ENCODE measurements around the gene VTA1.
"Not testable (repeated sequence)": the region's sequence is repeated elsewhere in the genome, so short reads cannot be mapped to it uniquely, and the experiment has no call there.

VTA1 gene

DNA sequence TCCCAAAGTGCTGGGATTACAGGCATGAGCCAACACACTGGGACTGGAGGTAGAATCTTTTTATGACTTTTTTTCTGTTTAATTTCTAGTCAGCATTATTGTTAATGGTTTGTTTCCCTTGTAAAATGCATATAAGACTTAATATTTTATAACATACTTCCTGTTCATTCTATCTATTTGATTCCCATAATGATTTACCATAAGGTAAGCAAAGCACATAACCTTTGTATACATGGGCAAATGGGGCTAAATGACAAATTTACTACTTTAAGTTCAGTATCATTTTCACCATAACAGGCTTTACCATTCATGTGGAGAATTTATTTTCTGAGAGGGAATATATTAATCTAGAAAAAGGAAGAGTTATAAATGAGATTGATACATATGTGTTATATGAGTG lies 24.3 kb downstream of the VTA1 start:
- no peak overlapping the region for H3K4me3 ChIP-seq (ENCODE audit: low read depth, low read length)

DNA sequence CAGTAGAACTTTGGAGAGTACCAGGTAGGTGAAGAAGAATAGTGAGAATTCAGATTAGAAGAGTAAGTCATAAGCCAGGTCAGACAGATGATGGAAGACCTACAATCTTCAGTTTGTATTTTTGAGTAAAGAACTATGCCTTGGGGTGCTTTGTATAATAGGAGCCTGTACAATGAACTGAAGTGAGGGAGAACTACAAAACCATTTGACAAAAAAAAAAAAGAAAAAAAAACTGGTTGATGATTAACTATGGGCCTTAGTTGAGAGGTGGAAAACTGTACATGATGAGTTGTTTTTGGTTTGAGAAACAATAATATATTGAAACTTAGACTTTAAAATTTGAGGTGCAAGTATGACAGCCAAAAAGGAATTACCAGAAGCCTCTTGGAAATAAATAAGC lies 25.7 kb downstream of the VTA1 start:
- no peak overlapping the region for H3K4me3 ChIP-seq (ENCODE audit: low read depth, low read length)

DNA sequence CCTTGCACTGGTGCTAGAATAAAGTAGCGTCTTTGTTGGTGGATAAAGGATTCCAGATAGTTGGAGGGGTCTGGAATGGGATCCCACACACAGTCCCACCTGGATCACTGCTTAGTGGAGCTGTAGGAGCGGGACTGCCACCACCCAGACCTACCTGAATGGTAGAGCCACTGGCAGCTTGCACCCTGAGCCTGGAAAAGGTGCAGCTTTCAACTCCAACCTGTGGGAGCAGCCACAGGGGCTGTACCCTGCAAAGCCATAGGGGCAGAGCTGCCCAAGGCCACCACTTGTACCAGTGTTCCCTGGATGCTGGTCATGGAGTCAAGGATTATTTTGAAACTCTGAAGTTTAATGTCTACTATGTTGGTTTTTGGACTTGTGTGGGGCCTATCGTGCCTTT lies 26.9 kb downstream of the VTA1 start:
- H3K4me3 ChIP-seq (ENCODE audit: low read depth, low read length) = no peak overlapping the region

DNA sequence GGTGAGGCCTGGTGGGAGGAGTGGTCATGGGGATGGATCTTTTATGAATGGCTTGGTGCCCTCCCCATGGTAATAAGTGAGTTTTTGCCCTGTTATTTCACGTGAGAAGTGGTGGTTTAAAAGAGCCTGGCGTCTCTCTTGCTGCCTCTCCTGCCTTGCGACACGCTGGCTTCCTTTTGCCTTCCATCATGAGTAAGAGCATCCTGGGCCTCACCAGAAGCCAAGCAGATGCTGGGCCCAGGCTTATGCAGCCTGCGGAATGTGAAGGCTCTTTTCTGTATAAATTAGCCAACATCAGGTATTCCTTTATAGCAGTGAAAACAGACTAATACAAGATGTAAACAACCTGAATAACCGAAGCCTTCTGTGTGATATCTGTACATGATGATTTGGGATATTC lies 27.6 kb downstream of the VTA1 start:
- H3K4me3 ChIP-seq (ENCODE audit: low read depth, low read length) = no peak overlapping the region

DNA sequence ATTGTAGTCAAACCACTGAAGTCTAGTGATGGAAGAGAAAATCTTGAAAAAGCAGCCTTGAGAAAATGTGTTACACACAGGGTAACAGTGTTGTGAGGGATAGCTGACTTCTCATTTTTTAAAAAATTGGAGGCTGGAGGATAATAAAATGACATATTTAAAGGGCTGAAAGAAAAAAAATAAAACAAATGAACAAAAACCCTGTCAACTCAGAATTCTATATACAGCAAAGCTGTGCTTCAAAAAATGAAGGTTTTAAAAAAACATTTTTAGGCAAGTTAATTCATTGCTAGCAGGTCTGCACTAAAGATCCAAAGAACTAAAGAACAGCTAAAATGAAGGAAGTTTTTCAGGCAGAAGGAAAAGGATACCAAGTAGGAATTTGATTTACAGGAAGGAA lies 31.1 kb downstream of the VTA1 start:
- no peak overlapping the region for H3K4me3 ChIP-seq (ENCODE audit: low read depth, low read length)

DNA sequence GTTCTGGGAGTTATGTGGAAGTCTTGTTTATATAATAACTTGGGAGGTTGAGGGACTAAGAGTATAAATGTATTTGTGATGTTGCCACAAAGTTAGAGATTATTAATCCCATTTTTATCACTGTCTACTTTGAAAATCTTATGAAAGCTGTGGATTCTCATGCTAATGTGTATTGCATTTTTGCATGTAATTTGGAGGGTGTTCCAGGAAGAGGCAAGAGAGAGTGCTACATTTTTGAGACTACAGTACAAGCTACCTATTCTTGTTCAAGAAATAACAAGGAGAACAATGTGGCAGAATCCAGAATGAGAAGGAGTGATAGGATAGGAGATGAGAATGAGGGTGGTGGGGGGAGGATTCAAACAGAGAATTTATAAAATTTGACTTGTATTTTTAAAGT lies 34.9 kb downstream of the VTA1 start:
- no peak overlapping the region for H3K4me3 ChIP-seq (ENCODE audit: low read depth, low read length)

DNA sequence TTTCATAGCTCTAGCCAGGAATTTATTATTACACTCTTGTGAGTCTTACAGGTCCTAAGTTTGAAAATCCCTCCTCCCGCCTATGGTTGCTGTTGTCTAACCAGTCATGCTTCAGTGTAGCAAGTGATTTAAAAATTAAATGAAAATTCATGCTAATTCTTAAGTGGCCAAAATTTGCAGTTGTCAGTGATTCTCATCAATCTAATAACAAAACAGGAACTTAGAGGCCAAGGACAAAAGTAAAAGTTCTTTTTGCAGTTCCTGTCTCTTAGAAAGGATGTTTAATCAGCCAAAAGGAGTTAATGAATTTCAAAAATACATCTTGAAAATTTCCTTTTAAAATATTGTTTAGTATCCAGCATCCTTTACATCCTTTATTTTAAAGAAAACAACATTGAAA lies 36.3 kb downstream of the VTA1 start:
- no peak overlapping the region for H3K4me3 ChIP-seq (ENCODE audit: low read depth, low read length)

DNA sequence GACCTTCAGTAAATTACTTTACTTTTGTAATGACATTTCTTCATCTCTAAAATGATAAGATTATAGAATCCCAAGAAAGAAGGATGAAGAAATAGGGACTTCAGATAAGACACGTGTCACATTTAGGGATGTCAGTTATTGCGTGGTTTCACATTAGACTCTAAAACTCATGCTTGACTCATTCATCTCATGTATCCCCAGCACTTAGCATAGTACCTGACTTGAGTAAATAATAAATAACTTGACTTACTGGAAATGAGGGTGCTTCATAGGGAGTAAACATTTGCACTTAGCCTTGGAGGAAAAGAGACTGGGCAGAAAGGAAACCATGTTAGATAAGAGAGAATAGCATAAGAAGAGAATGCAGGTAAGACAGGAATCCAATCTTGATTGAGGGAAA lies 37.2 kb downstream of the VTA1 start:
- H3K4me3 ChIP-seq (ENCODE audit: low read depth, low read length) = no peak overlapping the region

DNA sequence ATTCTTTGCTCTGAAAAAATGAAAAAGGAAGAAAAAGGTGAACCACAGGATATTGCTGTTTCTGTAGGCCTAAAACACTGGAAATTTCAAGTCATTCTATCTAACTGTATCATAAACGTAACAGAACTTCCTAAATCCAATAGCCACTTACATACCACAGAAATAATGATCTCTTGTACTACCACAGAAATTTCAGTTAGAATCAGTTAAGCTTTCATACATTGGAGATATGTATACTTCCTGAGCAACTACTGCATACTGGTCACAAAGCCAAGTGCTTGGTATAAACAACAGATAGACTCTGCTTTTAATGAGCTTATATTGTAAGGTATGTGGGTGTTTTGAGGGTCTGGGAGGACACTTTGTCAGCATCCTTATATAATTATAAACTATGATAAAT lies 38.6 kb downstream of the VTA1 start:
- no peak overlapping the region for H3K4me3 ChIP-seq (ENCODE audit: low read depth, low read length)

DNA sequence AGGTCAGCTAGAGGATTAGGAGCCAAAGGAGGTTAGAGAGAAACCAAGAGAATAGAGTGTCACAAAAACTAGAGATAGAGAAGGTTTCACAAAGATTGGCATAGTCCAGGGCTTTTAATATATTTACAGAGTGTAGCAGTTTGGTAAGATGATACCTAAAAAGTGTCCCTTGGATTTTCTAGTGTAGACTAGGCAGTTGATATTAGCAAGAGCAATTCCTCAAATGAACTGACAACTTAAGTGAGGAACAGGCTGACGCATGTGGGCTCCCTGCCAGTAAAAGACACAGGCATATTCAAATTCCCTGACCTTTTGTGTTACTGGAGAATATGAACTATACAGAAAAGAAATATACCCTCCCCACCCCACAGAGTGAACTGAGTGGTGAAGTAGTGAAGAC lies 40.1 kb downstream of the VTA1 start:
- no peak overlapping the region for H3K4me3 ChIP-seq (ENCODE audit: low read depth, low read length)

DNA sequence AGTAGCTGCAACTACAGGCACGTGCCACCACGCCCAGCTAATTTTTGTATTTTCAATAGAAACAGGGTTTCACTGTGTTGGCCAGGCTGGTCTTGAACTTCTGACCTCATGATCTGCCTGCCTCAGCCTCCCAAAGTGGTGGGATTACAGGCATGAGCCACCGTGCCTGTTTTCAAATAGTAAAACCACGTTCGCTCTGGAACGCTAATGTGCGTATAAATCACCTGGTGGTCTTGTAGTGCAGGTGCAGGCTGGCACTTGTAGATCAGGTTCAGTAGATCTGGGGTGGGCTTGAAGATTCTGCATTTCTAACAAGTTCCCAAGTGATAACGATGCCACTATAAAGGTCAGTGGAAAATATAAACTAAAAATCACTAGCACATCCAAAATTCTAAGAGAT lies 41.3 kb downstream of the VTA1 start:
- not testable (repeated sequence) for H3K4me3 ChIP-seq (ENCODE audit: low read depth, low read length)

DNA sequence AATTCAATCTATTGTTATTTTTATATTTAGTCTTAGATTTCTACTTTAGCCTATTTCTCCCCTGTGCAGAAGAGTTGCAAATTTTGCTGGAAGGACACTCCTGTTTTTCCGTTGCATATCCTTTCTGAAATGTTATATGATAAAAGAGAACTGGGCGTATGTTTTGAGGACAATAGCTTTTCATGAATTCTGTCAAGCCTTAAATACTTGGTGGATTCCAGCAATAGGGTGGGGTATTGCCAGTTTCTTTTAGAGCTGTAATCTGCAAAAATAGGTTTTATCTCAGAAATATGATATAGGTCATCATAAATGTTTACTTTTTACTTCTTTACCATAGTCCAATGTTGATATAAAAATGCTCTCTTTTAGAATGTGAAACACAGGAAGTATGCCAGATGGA lies 42.0 kb downstream of the VTA1 start:
- H3K4me3 ChIP-seq (ENCODE audit: low read depth, low read length) = no peak overlapping the region

DNA sequence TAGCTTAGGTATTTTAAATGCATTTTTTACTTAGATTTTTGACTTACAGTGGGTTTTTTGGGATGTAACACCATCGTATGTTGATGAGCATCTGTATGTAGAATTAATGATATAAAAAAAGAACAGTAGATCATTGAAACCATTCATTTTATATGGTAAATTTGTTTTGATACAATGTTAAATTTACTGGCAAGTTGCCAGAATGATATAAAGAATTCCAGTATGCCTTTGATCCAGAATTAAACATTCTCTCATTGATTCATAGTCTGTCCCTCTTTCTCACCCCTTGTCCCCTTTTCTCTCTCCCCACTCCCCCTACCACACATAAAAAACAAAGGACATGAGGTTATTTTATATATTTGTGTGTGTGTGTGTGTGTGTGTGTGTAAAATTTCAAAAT lies 45.3 kb downstream of the VTA1 start:
- no peak overlapping the region for H3K4me3 ChIP-seq (ENCODE audit: low read depth, low read length)

DNA sequence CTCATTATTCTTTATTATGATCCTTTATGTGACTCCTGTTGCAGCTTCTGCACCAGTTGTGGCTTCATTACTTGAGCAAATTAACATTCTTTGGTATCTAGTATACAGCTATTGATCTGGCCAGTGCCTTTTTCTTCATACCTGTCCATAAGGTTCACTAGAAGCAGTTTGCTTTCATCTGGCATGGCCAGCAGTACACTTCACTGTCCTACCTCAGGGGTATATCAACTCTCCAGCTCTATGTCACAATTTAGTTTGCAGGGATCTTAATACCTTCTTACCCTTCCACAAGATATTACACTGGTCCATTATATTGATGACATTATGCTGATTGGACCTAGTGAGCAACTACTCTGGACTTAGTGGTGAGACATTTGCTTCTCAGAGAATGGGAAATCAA lies 46.6 kb downstream of the VTA1 start:
- H3K4me3 ChIP-seq (ENCODE audit: low read depth, low read length) = no peak overlapping the region

DNA sequence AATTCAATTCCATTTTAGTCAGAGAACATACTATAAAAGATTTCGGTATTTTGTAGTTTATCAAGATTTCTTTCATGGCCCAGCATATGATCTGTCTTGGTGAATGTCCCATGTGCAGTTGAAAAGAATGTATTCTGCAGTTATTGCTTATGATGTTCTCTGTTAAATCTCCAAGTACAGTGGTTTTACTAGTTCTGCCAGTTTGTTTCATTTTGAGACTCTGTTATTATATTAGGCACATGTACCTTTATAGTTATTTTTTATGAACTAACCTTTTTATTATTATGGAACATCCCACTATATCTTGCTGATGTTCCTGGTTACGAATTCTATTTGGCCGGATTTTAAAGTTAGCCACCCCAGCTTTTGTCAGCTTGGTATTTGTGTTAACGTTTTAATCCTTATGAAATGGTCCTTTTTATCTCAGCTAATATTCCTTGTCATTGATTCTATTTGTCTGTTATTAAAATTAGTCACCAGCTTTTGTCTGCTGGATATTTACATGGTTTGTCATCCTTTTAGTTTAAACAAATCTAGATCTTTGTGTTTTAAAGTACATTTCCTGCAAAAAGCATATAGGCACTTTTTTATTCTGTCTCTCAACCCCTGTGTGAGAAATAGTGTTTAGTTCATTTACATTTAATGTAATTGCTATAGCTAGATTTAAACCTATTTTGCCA lies 48.9 kb downstream of the VTA1 start:
- H3K4me3 ChIP-seq (ENCODE audit: low read depth, low read length) = no peak overlapping the region

DNA sequence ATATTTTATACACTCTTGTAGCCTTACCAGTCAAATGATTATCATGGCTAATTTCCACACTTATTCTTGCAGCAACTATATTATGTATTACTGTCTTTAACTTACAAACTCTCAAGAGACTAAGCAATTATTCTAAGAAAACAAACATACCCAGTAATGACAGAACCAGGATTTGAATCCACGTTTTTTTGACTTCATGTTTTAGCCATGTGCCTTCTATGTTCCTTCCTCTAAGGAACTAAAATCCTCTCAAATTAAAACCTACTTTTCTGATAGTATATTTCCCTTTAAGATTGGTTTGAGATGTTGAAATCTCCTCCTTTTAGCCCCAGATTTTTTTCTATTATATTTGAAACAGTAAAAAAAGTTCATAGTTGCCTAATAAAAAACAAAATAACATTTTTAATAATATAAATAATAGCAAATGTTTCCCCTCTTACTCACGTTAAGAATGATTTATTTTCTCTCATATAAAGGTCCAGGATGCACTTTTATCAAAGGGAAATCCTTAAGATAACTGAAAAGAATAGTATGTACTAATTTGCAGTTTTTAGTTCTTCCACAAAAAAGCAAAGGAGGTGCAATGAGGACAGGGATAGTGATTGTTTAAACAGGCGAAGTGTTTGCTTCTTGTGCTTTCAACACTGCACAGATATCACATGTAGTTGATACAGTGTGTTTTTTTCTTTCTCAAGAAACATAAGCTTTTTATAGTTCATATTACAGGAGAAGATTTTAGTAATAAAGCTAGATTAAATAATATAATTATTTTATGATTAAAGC lies 54.0 kb downstream of the VTA1 start:
- H3K4me3 ChIP-seq (ENCODE audit: low read depth, low read length) = no peak overlapping the region

DNA sequence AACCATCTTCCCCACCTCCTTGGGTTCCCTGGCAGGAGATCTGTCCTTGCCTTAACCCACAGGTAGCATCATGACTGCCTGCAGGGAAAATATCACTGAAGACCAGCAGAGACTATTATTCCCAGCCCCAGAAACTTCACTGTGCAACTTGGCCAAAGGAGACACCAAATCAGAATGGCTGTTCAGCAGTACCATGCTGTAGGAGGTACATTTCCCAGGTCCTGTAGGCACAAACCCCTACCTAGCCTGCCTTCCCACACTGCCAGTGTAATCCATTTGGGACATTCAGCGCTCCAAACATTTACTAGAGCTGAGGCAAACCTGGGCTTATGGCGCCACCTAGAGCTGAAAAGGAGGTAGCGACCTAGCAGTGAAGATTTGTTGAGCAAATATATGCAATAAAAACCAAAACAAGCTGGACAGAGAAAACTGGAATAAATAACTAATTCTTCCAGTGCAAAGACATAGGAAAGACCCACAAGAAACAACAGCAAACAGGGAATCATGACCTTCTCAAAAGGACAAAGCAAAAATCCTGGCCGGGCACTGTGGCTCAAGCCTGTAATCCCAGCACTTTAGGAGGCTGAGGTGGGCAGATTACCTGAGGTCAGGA lies 60.3 kb downstream of the VTA1 start:
- no peak overlapping the region for H3K4me3 ChIP-seq (ENCODE audit: low read depth, low read length)

DNA sequence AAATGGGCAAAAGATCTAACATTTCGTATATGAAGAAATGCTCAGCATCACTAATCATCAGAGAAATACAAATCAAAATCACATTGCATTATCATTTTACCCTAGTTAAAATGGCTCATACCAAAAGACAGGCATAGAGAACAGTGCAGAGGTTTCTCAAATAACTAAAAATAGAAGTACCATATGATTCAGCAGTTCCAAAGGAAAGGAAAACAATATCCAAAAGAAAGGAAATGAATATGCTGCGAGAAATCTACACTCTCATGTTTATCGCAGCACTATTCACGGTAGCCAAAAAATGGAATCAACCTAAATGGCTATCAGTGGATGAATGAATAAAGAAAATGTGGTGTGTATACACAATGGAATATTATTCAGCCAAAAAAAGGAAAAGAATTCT lies 63.5 kb downstream of the VTA1 start:
- H3K4me3 ChIP-seq (ENCODE audit: low read depth, low read length) = no peak overlapping the region

DNA sequence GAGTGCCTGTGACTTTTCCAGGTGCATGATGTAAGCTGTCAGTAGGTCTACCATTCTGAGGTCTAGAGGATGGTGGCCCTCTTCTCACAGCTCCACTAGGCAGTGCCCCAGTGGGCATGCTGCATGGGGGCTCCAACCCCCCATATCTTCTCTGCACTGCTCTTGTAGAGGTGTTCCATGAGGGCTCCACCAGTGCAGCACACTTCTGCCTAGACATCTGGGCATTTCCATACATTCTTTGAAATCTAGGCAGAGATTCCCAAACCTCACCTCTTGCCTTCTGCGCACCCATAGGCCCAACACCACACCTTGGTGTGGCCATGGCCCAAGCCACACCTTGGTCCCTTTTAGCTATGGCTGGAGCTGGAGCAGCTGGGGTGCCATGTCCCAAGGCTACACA lies 66.3 kb downstream of the VTA1 start:
- H3K4me3 ChIP-seq (ENCODE audit: low read depth, low read length) = no peak overlapping the region

DNA sequence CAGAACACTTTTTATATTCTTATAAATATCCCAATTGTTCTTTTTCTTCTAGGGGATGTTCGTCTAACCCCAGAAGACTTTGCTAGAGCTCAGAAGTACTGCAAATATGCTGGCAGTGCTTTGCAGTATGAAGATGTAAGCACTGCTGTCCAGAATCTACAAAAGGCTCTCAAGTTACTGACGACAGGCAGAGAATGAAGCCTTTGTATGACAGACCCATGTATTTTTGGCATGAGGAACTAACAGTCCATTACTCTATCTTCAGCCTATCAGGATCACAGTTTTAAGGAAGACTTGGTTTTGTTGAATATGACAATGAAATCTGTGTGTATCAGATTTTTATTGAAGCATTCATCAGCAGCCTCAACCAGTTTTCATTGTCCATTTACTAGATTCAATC lies 71.4 kb downstream of the VTA1 start:
- no peak overlapping the region for H3K4me3 ChIP-seq (ENCODE audit: low read depth, low read length)

DNA sequence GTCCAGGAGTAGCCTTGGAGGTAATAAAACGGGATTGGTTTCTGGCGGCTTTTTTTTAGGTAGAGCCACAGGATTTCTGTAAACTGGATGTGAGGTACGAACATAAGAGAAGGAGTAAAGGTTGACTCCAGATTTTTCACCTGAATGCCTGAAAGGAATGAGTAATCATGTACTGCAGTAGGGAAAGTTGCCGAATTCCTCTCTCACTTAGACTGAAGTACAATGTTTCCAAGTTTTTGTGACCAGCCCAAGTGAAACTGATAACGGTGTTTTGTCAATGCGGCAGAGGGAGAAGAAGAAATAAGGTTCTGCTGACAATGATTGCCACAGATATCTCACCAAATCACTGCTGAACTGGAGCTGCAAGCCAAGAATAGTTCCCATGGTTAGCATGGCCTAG lies 75.0 kb downstream of the VTA1 start:
- no peak overlapping the region for H3K4me3 ChIP-seq (ENCODE audit: low read depth, low read length)

DNA sequence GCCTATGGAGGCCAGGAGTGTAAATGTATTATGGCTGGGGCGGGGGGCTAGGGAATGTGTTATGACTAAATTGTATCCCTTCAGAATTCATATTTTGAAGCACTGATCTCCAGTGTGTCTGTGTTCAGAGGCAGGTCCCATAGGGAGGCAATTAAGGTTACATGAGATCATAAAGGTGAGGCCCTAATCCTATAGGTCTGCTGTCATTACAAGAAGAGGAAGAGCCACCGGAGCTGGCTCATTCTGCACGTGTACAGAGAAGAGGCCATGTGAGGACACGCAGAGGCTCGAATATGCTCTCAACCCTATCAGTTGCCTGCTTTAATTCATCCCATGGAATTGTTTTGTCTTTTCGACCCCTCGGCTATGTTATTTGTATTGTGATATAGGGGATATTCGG lies 76.9 kb downstream of the VTA1 start:
- no peak overlapping the region for H3K4me3 ChIP-seq (ENCODE audit: low read depth, low read length)
